A549 (cell line): Measurements from ENCODE around the gene PHF20. TPM values are rescaled to one million over a fixed set of nuclear protein-coding genes. Genes with fewer than 3 reads are reported as not detected.
A peak's percentile ranks its signal among the peaks of the same experiment; 100 is the strongest.

Experiments
- ATAC-seq, 2 experiments: fragments of 200-7000 bp in 1 of 2; fragments of >200 bp in 1 of 2; cut with Nextera tagmentation in 1 of 2; cut with Tn5 transposase in 1 of 2; 3 replicates each; pipeline versions ENCODE4 v1.8.0 to v1.9.1; 2018 to 2020; ENCODE audit warnings: mild to moderate bottlenecking in 1 of 2, moderate library complexity in 1 of 2
- CTCF ChIA-PET: fragments of 300-600 bp; sonication (Branson Sonifier 250); formaldehyde crosslinking; extraction: SDS; loops from one replicate; lab custom pipeline; 2021; ENCODE audit warnings: antibody characterized with exemption, inconsistent platforms; lab: Yijun Ruan, JAX
- POLR2A ChIA-PET: fragments of 350-600 bp; formaldehyde crosslinking; extraction: SDS; loops from one replicate; lab custom pipeline; 2021; ENCODE audit warnings: antibody characterized with exemption, inconsistent platforms; lab: Yijun Ruan, JAX
- DNase-seq, 2 experiments: peaks; one replicate each; pipeline versions ENCODE4 v3.0.0 to v3.0.0-alpha.2; 2011 to 2016; ENCODE audit warnings: low read depth in 1 of 2, low spot score in 1 of 2
- FAIRE-seq: peaks from 2 replicates; lab custom pipeline; 2011; peaks lifted over from hg19 to GRCh38; lab: Jason Lieb, UNC
- H3K27ac ChIP-seq, 2 experiments: fragments of >200 bp; sonication (Bioruptor Twin); formaldehyde crosslinking; 3 replicates each; pipeline ENCODE4 v1.5.1; 2016 to 2017
- H3K4me1 ChIP-seq: fragments of >200 bp; sonication (Bioruptor Twin); formaldehyde crosslinking; 3 replicates; pipeline ENCODE4 v1.6.1; 2016
- H3K4me2 ChIP-seq: fragments of >200 bp; sonication (Bioruptor Twin); formaldehyde crosslinking; 3 replicates; pipeline ENCODE4 v1.6.1; 2016
- H3K4me3 ChIP-seq: fragments of >200 bp; sonication (Bioruptor Twin); formaldehyde crosslinking; 3 replicates; pipeline ENCODE4 v1.5.1; 2016
- H3K9me3 ChIP-seq: fragments of >200 bp; sonication (Bioruptor Twin); formaldehyde crosslinking; 3 replicates; pipeline ENCODE4 v1.6.1; 2016
- CBX2 ChIP-seq: fragments of 200-600 bp; sonication (generic); IDR thresholded peaks from 2 replicates; pipeline ENCODE4 v1.6.1; 2016; ENCODE audit warnings: low read depth, mild to moderate bottlenecking, borderline replicate concordance
- FOSB ChIP-seq: fragments of 250-450 bp; sonication (Bioruptor Pico); IDR thresholded peaks from 2 replicates; pipeline ENCODE4 v1.5.0; 2020; ENCODE audit warnings: mild to moderate bottlenecking, moderate library complexity
- GATA3 ChIP-seq: IDR thresholded peaks from 2 replicates; pipeline ENCODE4 v1.6.1; 2012; ENCODE audit warnings: borderline replicate concordance
- HOXA7 ChIP-seq: fragments of 250-450 bp; sonication (Bioruptor Pico); IDR thresholded peaks from 2 replicates; pipeline ENCODE4 v1.5.0; 2020; ENCODE audit warnings: mild to moderate bottlenecking, moderate library complexity
- HOXB5 ChIP-seq: fragments of 250-450 bp; sonication (Bioruptor Pico); IDR thresholded peaks from 2 replicates; pipeline ENCODE4 v1.5.0; 2020; ENCODE audit warnings: mild to moderate bottlenecking, moderate library complexity
- JUN ChIP-seq, 2 experiments: fragments of >200 bp; sonication (Bioruptor Twin); formaldehyde crosslinking; IDR thresholded peaks; 2 replicates in 1 of 2; 3 replicates in 1 of 2; pipeline ENCODE4 v1.6.1; 2016 to 2017
- POLR2A ChIP-seq: IDR thresholded peaks from 2 replicates; pipeline ENCODE4 v1.6.1; 2012; ENCODE audit warnings: mild to moderate bottlenecking, low read length
- POLR2AphosphoS2 ChIP-seq: conservative IDR thresholded peaks from 2 replicates; pipeline ENCODE4 v1.6.1; 2012; ENCODE audit warnings: low read length, improper control_type of control experiment, inconsistent platforms
- RARB ChIP-seq: fragments of 250-450 bp; sonication (Bioruptor Pico); IDR thresholded peaks from 2 replicates; pipeline ENCODE4 v1.8.0; 2021; ENCODE audit warnings: mild to moderate bottlenecking, moderate library complexity
- RNF2 ChIP-seq: fragments of 200-600 bp; sonication (generic); IDR thresholded peaks from 2 replicates; pipeline ENCODE4 v1.6.1; 2016; ENCODE audit warnings: low read depth, mild to moderate bottlenecking, antibody characterized with exemption, moderate library complexity, borderline replicate concordance
- TP53 ChIP-seq: fragments of 250-450 bp; sonication (Bioruptor Pico); IDR thresholded peaks from 2 replicates; pipeline ENCODE4 v1.5.0; 2021; ENCODE audit warnings: mild to moderate bottlenecking, moderate library complexity
- WGBS: methylation state at CpG from one replicate; pipeline ENCODE4 v1.1.6; 2017; ENCODE audit errors: missing lambda C conversion rate; 5-methylcytosine and 5-hydroxymethylcytosine counted together
- polyA plus RNA-seq, 4 experiments: library from polyadenylated mRNA; depleted of rRNA in 3 of 4; stranded (reverse); fragments of >200 nt; fragmentation: RNase III in 1 of 4; extraction: RNeasy Plus Mini Kit Qiagen cat#74134 plus additional on column Dnase treatment in 1 of 4; gene quantifications; 2 replicates in 3 of 4; 3 replicates in 1 of 4; pipeline ENCODE4 v1.2.3, GENCODE V29; 2011 to 2017
- TF ChIP-seq, protein P1 (sequence below): fragments of 250-450 bp; sonication (Bioruptor Pico); IDR thresholded peaks from 2 replicates; pipeline ENCODE4 v1.5.0; 2021; ENCODE audit warnings: mild to moderate bottlenecking, moderate library complexity, borderline replicate concordance
- TF ChIP-seq, protein P2 (sequence below): fragments of >200 bp; sonication (Bioruptor Twin); formaldehyde crosslinking; IDR thresholded peaks from 3 replicates; pipeline ENCODE4 v1.6.1; 2016

Gene PHF20
- polyA plus RNA-seq, 2 of the 4 experiments (the other 2 are of a cell fraction) = 24.0 to 32.8 TPM

DNA sequence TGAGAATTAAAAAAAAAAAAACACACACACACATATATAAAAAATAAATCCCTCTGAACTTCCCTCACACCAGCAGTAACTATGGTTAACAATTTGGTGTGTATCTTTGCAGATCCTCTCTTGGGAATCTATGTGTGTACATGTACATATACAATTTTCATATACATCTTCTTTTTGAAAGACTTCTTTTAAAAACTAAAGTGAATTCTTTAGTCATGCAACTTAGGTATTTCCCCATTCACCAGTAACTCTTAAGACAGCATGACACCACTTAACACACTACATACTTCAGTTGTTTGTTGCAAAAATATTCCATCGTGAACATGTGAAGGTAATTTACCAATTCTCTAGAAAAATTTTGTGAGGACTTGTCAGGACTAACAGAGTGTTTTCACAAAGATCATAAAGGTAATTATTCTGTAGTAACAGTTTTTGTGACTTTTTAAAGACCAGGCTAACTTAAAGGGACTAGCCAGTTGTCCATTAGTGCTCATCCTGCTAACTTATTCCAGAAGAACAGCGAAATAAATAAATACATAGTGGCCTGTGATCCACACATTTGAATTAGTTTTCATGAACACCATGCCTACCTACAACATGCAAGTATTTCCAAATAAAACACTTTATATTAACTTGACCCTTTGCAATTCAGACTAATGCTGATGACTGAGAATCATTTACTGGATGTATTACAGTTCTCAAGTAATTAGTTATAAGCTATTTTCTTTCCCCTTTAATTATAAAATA, 41.8 kb upstream of the PHF20 start:
- 70% methylated on average over 2 of the region's 2 CpGs for WGBS
- ChIA-PET POLR2A (interaction anchor here (0.7 to 4.0 kb wide), 4 partner anchors 12 to 154 kb away, joined by 3 to 38 read pairs (median 6); partner anchors contain the start of gene RBM39), CTCF (interaction anchor here (2.7 kb wide), 1 partner anchor 154 kb away, joined by 11 read pairs; no protein-coding TSS in a partner anchor)
- DNase-seq (no peak), ATAC-seq (no peak), FAIRE-seq (no peak)
- Histone ChIP-seq H3K4me1 (peaks cover 38% of the 10 kb centered on the region), H3K27ac (no peak overlapping the region), H3K4me2 (no peak overlapping the region; the same call in 2 of the 3 replicates), H3K9me3 (no peaks in the 10 kb centered on the region), H3K4me3 (no peak overlapping the region)
- TF ChIP-seq POLR2AphosphoS2 (0 out of 2 replicates have a peak, but pooled peaks have one; percentile 3), HOXB5 (CRISPR knock-in tag) (no peak), RARB (CRISPR knock-in tag) (peak; percentile 48; the same call in 1 of the 2 replicates), FOSB (CRISPR knock-in tag) (peak; percentile 75), GATA3 (no peak)

DNA sequence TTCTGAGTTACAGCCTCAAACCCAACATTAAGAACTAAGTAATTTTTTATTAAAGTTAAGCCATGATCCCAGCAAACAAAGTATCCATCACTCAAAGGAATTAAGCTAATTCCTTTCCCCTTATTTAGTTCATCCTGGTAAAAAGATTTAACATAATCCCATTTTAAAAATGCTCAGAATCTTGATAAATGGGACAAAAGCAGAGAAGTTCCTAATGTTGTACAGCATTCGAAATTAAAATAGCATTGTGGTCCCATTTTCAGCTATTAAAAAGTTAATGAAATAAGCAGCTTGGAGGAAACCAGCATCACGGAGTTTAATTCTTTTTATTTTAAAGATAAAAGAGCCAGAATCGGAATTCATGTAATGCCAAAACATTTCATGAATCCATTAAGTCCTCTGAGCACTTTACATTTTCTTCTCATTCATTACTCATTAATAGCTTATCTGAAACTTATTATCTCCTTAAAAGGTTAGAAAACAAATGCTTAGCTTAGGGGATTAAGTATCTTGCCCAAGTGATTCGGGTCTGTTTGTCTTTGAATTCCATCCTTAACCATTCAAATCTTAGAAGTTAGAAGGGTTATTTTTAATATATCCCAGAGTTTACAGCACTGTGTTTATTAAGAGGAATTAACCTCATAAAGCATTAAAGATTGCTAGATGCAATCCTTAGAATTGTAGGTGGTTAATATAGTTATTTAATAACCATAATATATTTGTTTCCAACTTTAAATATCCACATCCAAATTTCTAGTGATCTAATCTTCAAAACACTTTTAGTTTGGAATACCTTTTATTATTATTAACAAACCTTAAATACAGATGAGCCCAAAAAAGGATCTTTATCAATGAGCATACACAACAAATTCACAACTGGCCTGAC, 41.0 kb upstream of the PHF20 start:
- DNase-seq (no peak), ATAC-seq (no peak), FAIRE-seq (no peak)
- Histone ChIP-seq H3K4me1 (peaks cover 47% of the 10 kb centered on the region), H3K4me3 (no peak overlapping the region; the same call in 2 of the 3 replicates), H3K9me3 (no peaks in the 10 kb centered on the region), H3K4me2 (peak overlapping the region; percentile 27; the same call in 2 of the 3 replicates), H3K27ac (no peak overlapping the region)
- TF ChIP-seq, protein P1, sequence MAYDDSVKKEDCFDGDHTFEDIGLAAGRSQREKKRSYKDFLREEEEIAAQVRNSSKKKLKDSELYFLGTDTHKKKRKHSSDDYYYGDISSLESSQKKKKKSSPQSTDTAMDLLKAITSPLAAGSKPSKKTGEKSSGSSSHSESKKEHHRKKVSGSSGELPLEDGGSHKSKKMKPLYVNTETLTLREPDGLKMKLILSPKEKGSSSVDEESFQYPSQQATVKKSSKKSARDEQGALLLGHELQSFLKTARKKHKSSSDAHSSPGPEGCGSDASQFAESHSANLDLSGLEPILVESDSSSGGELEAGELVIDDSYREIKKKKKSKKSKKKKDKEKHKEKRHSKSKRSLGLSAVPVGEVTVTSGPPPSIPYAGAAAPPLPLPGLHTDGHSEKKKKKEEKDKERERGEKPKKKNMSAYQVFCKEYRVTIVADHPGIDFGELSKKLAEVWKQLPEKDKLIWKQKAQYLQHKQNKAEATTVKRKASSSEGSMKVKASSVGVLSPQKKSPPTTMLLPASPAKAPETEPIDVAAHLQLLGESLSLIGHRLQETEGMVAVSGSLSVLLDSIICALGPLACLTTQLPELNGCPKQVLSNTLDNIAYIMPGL (CRISPR knock-in tag) = no peak
- TF ChIP-seq JUN (IDR thresholded peaks at IDR 0.05) = peak in 1 of 2 experiments; percentile 32; a peak in 1 of 5 replicates
- ChIA-PET CTCF (interaction anchor here (1.2 to 2.7 kb wide), 2 partner anchors 153 to 224 kb away, joined by 3 to 11 read pairs; partner anchors contain the start of gene SCAND1), POLR2A (interaction anchor here (1.3 to 4.0 kb wide), 2 partner anchors 12 to 154 kb away, joined by 5 to 38 read pairs; partner anchors contain the start of gene RBM39)
- WGBS = 66% methylated on average over 4 of the region's 4 CpGs

DNA sequence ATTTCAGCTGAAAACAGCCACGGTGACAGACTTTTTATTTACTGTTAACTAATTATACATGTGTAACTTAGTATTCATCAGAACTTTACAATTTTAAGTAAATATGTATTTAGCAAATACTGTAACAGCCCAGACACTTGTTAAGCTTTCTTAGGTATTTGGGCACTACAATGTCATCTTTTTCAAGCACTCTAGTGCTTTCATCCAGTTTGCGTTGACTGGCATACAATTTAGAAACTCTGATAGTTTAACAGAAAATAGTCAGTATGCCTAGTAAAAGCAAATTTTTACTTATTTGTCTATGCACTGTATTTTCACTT, 40.4 kb upstream of the PHF20 start:
- ATAC-seq (no peak), FAIRE-seq (no peak), DNase-seq (no peak)
- Histone ChIP-seq H3K27ac (no peak overlapping the region), H3K4me2 (peak overlapping the region; percentile 27; the same call in 2 of the 3 replicates), H3K9me3 (no peaks in the 10 kb centered on the region), H3K4me1 (peaks cover 53% of the 10 kb centered on the region), H3K4me3 (no peak overlapping the region)
- CTCF ChIA-PET = interaction anchor here (1.2 to 2.7 kb wide), 2 partner anchors 153 to 223 kb away, joined by 3 to 11 read pairs; partner anchors contain the start of gene SCAND1
- no peak for TF ChIP-seq RNF2
- TF ChIP-seq TP53 (CRISPR knock-in tag) = no peak
- TF ChIP-seq POLR2A = no peak
- TF ChIP-seq HOXA7 (CRISPR knock-in tag) = peak; percentile 66; the same call in 1 of the 2 replicates
- no peak for TF ChIP-seq CBX2
- TF ChIP-seq, protein P2, sequence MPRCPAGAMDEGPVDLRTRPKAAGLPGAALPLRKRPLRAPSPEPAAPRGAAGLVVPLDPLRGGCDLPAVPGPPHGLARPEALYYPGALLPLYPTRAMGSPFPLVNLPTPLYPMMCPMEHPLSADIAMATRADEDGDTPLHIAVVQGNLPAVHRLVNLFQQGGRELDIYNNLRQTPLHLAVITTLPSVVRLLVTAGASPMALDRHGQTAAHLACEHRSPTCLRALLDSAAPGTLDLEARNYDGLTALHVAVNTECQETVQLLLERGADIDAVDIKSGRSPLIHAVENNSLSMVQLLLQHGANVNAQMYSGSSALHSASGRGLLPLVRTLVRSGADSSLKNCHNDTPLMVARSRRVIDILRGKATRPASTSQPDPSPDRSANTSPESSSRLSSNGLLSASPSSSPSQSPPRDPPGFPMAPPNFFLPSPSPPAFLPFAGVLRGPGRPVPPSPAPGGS = no peak
- 70% methylated on average over 2 of the region's 2 CpGs for WGBS
- POLR2A ChIA-PET = interaction anchor here (1.3 to 4.0 kb wide), 2 partner anchors 11 to 153 kb away, joined by 5 to 38 read pairs; partner anchors contain the start of gene RBM39
